Natural killer cell (primary cell): ENCODE data around the gene PIGC. TPM values are rescaled to one million over a fixed set of nuclear protein-coding genes. Genes with fewer than 3 reads are reported as not detected.

Experiments
- ATAC-seq, 3 donors: fragments of 150-1000 bp in 2 of 3; fragments of 200-7000 bp in 1 of 3; cut with Tn5 transposase; 1 replicate in 1 of 3; 2 replicates in 2 of 3; pipeline ENCODE4 v1.10.0; 2021; ENCODE audit warnings: mild to moderate bottlenecking in 2 of 3, moderate library complexity in 2 of 3
- DNase-seq, 2 donors: peaks; one replicate each; pipeline versions ENCODE4 v3.0.0 to v3.0.0-alpha.2; 2013 to 2021; ENCODE audit warnings: mixed read lengths in 1 of 2
- H3K27ac ChIP-seq: one replicate; pipeline ENCODE4 v1.5.1; 2013; ENCODE audit warnings: mild to moderate bottlenecking, low read length
- H3K27me3 ChIP-seq: one replicate; pipeline ENCODE4 v1.6.1; 2013; ENCODE audit warnings: low read length; ENCODE audit not compliant: control insufficient read depth, insufficient read depth
- H3K36me3 ChIP-seq: one replicate; pipeline ENCODE4 v1.6.1; 2013; ENCODE audit warnings: low read length; ENCODE audit not compliant: control insufficient read depth, insufficient read depth
- H3K4me1 ChIP-seq: one replicate; pipeline ENCODE4 v1.6.1; 2013; ENCODE audit warnings: low read length; ENCODE audit not compliant: control insufficient read depth, insufficient read depth
- H3K4me3 ChIP-seq: one replicate; pipeline ENCODE4 v1.5.1; 2013; ENCODE audit warnings: low read length
- H3K9me3 ChIP-seq: one replicate; pipeline ENCODE4 v1.6.1; 2013; ENCODE audit warnings: low read length; ENCODE audit not compliant: control insufficient read depth, insufficient read depth
- H3K27ac Mint-ChIP-seq, 2 donors: one replicate each; pipeline ENCODE4 v1.8.0; 2022; ENCODE audit warnings: mild to moderate bottlenecking in 2 of 2, mixed read lengths in 2 of 2, moderate library complexity in 1 of 2
- H3K27me3 Mint-ChIP-seq, 2 donors: one replicate each; pipeline ENCODE4 v1.8.0; 2022; ENCODE audit warnings: low read depth in 2 of 2, mixed read lengths in 2 of 2
- H3K36me3 Mint-ChIP-seq: one replicate; pipeline ENCODE4 v1.8.0; 2022; ENCODE audit warnings: mixed read lengths
- H3K4me1 Mint-ChIP-seq, 2 donors: one replicate each; pipeline ENCODE4 v1.8.0; 2022; ENCODE audit warnings: mixed read lengths in 2 of 2
- H3K4me3 Mint-ChIP-seq: one replicate; pipeline ENCODE4 v1.8.0; 2022; ENCODE audit warnings: mild to moderate bottlenecking, moderate library complexity, mixed read lengths
- H3K9me3 Mint-ChIP-seq, 2 donors: one replicate each; pipeline ENCODE4 v1.8.0; 2022; ENCODE audit warnings: mixed read lengths in 2 of 2
- CTCF ChIP-seq: fragments of 200-600 bp; IDR thresholded peaks from one replicate; pipeline ENCODE4 v1.8.0; 2022; ENCODE audit warnings: antibody characterized with exemption
- WGBS: methylation state at CpG from one replicate; pipeline ENCODE4 v1.1.7; 2013; ENCODE audit warnings: missing lambda C conversion rate; ENCODE audit not compliant: insufficient coverage; 5-methylcytosine and 5-hydroxymethylcytosine counted together
- intact Hi-C: fragments of 100-400 bp; cut with micrococcal nuclease; formaldehyde crosslinking; loops from one replicate; pipeline ENCODE4 v1.14.2; 2022
- total RNA-seq, 4 donors: library from RNA; stranded (reverse); fragments of 120-200 nt in 1 of 4; gene quantifications; one replicate each; pipeline versions ENCODE4 v1.2.3 to v1.2.4, GENCODE V29; 2013 to 2022

The PIGC gene
- total RNA-seq, 3 donors from 2014 or later (not counting 1 experiment from before 2014, with no cell fraction given), result 27.9 to 35.7 (median 30.4) TPM

GRCh38 chr1:172408958-172409357 lies 34.9 kb downstream of the PIGC start:
- Histone ChIP-seq H3K27ac (no peak overlapping the region), H3K9me3 (no peaks in the 10 kb centered on the region), H3K4me1 (no peaks in the 10 kb centered on the region), H3K36me3 (no peaks in the 10 kb centered on the region), H3K4me3 (no peak overlapping the region), H3K27me3 (no peaks in the 10 kb centered on the region)
- intact Hi-C loops, result no loop called here
- Mint-ChIP-seq H3K36me3 (no peaks in the 10 kb centered on the region), H3K27ac (no peak overlapping the region), H3K27me3 (peaks cover 0 to 6% of the 10 kb centered on the region in 2 donors), H3K4me1 (peaks cover 16 to 25% of the 10 kb centered on the region in 2 donors), H3K9me3 (no peaks in the 10 kb centered on the region), H3K4me3 (no peak overlapping the region)
- WGBS, result 100% methylated on average over 1 of the region's 1 CpG
- no peak for ATAC-seq
- DNase-seq, result no peak
- TF ChIP-seq CTCF, result no peak

- H3K4me3 Mint-ChIP-seq, result no peak overlapping the region
- no peaks in the 10 kb centered on the region for H3K36me3 ChIP-seq
These were observed 36.9 kb downstream of the PIGC start for GRCh38 chr1:172406968-172407367.

GRCh38 chr1:172405912-172406311 lies 38.0 kb downstream of the PIGC start:
- H3K36me3 ChIP-seq, result no peaks in the 10 kb centered on the region
- Mint-ChIP-seq H3K36me3 (no peaks in the 10 kb centered on the region), H3K27me3 (peaks cover 0 to 6% of the 10 kb centered on the region in 2 donors), H3K27ac (no peak overlapping the region), H3K9me3 (no peaks in the 10 kb centered on the region), H3K4me1 (peaks cover 20 to 21% of the 10 kb centered on the region in 2 donors), H3K4me3 (no peak overlapping the region)
- H3K9me3 ChIP-seq, result no peaks in the 10 kb centered on the region
- H3K4me1 ChIP-seq, result peaks cover 7% of the 10 kb centered on the region
- no peak overlapping the region for H3K27ac ChIP-seq
- TF ChIP-seq CTCF, result no peak
- ATAC-seq, result no peak
- no peaks in the 10 kb centered on the region for H3K27me3 ChIP-seq
- H3K4me3 ChIP-seq, result no peak overlapping the region
- DNase-seq, result no peak
- intact Hi-C loops, result no loop called here

More at GRCh38 chr1:172406968-172407367, 36.9 kb downstream of the PIGC start:
- no peaks in the 10 kb centered on the region for H3K9me3 ChIP-seq
- H3K27ac ChIP-seq, result no peak overlapping the region
- no peak for ATAC-seq
- H3K27me3 ChIP-seq, result no peaks in the 10 kb centered on the region
- no peak for TF ChIP-seq CTCF
- no peaks in the 10 kb centered on the region for H3K9me3 Mint-ChIP-seq
- 100% methylated on average over 1 of the region's 1 CpG for WGBS
- no peak overlapping the region for H3K27ac Mint-ChIP-seq
- peaks cover 0 to 6% of the 10 kb centered on the region in 2 donors for H3K27me3 Mint-ChIP-seq
- no peaks in the 10 kb centered on the region for H3K36me3 Mint-ChIP-seq
- DNase-seq, result no peak
- no peak overlapping the region for H3K4me3 ChIP-seq
- peaks cover 7% of the 10 kb centered on the region for H3K4me1 ChIP-seq
- H3K4me1 Mint-ChIP-seq, result peaks cover 25 to 30% of the 10 kb centered on the region in 2 donors
- intact Hi-C loops, result no loop called here

GRCh38 chr1:172404121-172404520 lies 39.7 kb downstream of the PIGC start:
- no peak for ATAC-seq
- Histone ChIP-seq H3K27ac (no peak overlapping the region), H3K36me3 (no peaks in the 10 kb centered on the region), H3K4me3 (no peak overlapping the region), H3K4me1 (peaks cover 10% of the 10 kb centered on the region), H3K27me3 (no peaks in the 10 kb centered on the region), H3K9me3 (no peaks in the 10 kb centered on the region)
- Mint-ChIP-seq H3K27me3 (peaks cover 0 to 6% of the 10 kb centered on the region in 2 donors), H3K4me1 (peaks cover 36 to 37% of the 10 kb centered on the region in 2 donors), H3K9me3 (no peaks in the 10 kb centered on the region), H3K4me3 (no peak overlapping the region), H3K36me3 (no peaks in the 10 kb centered on the region), H3K27ac (no peak overlapping the region)
- DNase-seq, result no peak
- intact Hi-C loops, result no loop called here
- TF ChIP-seq CTCF, result no peak
